B cell (primary cell): ENCODE data around the gene SLC22A31.

ENCODE experiments used
- EZH2 ChIP-seq: IDR thresholded peaks from 2 replicates; pipeline ENCODE4 v1.6.1; 2012; ENCODE audit warnings: borderline replicate concordance, low read depth, mild to moderate bottlenecking, moderate library complexity, low read length; ENCODE audit not compliant: insufficient read depth, poor library complexity, severe bottlenecking
- TF ChIP-seq, protein P1 (sequence below): fragments of 200-600 bp; IDR thresholded peaks from one replicate; pipeline ENCODE4 v1.8.0; 2022; ENCODE audit warnings: antibody characterized with exemption, mild to moderate bottlenecking

DNA sequence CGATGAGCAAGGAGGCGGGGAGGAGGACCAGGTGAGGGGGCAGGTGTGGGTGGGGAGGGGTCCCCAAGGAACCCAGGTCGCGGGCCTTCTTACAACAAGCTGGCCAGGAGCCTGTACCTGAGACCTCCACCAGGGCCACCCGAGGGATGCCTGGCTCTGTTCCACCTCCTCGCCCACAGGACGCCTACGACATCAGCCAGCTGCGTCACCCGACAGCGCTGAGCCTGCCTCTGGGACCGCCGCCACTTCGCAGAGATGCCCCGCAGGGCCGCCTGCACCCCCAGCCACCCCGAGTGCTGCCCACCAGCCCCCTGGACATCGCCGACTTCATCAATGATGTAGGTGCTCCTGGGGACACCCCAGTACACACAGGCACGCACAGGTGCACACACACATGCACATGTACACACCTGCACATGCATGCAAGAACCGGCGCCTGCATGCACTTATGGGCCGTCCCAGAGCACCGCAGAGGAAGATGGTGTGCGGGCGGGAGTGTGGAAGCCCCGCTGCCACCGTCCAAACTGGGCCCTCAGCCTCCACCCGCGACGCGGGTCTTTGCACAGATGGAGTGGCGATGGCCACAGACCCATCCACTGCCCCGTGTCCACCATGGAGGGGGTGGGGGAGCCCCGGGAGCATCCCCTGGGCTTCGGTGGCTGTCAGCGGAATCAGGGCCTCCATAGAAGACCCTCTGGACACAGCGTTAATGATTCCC, 6.6 kb downstream of the SLC22A31 start:
- TF ChIP-seq EZH2: no peak
- TF ChIP-seq, protein P1, sequence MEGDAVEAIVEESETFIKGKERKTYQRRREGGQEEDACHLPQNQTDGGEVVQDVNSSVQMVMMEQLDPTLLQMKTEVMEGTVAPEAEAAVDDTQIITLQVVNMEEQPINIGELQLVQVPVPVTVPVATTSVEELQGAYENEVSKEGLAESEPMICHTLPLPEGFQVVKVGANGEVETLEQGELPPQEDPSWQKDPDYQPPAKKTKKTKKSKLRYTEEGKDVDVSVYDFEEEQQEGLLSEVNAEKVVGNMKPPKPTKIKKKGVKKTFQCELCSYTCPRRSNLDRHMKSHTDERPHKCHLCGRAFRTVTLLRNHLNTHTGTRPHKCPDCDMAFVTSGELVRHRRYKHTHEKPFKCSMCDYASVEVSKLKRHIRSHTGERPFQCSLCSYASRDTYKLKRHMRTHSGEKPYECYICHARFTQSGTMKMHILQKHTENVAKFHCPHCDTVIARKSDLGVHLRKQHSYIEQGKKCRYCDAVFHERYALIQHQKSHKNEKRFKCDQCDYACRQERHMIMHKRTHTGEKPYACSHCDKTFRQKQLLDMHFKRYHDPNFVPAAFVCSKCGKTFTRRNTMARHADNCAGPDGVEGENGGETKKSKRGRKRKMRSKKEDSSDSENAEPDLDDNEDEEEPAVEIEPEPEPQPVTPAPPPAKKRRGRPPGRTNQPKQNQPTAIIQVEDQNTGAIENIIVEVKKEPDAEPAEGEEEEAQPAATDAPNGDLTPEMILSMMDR: no peak
